Stimulated activated CD4-positive, alpha-beta T cell treated with anti-CD3 and anti-CD28 coated beads, Interleukin-12 subunit alpha, Interleukin-12 subunit beta, amount 100 ng/mL, for 48 hours (primary cell): Measurements from ENCODE around the gene RARG.
"Not testable (repeated sequence)": the region's sequence is repeated elsewhere in the genome, so short reads cannot be mapped to it uniquely, and the experiment has no call there.

Experiments used
- DNase-seq, 3 donors: peaks; one replicate each; pipeline ENCODE4 v3.0.0-alpha.2; 2020; ENCODE audit warnings: low read depth in 2 of 3, low spot score in 1 of 3

RARG gene

GRCh38 chr12:53173085-53173715, 58.8 kb downstream of the RARG start:
- DNase-seq: no peak

DNA sequence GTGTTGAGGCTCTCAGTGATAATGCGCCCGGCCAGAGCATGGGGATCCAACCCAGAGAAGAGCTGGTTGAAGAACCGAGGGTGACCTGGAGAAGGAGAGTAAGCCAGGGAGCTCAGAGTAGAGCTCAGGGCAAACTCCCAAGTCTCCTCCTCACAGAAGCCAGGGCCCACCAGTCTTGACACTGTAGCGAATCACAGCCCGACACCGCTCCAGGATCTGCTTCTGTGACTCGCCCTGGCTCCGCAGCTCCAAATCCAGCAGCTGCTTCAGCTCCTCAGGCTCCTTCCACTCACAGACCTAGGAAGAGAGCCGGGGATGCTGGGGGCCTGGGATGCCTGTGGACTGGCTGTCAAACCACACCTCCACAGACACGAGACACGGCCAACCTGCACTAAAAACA, 59.7 kb downstream of the RARG start:
- no peak for DNase-seq

DNA sequence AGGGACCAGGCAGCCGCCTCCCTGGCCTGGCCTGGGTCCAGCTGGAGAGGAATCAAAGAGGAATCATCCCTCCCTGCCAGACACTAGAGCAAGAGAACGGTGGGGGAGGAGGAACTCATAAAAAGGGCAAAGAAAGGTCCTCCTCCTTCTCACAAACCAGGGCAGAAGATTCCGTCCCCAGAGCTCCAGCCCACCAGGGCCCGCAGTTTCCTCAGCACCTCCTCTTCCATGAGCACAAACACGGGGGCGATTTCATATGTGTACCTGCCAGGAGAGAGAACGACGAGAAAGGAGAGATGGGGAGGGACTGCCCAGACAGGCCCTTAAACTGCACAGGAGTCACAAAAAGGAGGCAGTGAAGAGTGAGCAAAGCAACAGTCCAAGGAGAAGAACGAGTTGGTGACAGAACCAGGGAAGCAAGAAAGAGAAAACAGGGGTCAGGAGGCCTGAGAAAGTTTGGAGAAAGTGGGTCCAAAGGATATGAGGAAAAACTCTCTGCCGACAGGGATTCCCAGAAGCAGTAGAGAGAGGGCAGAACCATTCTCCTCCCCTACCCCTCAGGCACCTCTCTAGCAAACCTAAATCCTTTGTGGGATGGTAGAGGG, 60.2 kb downstream of the RARG start:
- DNase-seq: no peak

GRCh38 chr12:53170876-53171724, 60.9 kb downstream of the RARG start:
- DNase-seq: no peak

DNA sequence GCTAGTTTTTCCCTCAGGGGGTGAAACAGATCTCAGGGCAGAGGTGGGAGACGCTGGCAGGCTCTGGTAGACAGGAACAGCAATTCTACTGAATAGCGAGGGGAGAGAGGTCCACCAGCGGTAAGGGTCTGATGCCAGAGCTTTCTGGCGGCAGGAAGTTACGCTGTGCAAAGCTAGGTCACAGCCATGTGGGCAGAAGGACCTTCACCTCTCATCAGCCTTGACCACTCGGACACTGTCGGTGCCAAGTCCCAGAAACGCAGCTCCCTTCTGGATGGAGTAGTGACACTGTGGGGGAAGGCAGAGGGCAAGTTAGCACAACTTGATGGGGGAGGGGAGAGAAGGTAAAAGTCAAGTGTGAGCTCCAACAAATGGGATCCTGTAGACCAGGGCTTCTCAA, 61.8 kb downstream of the RARG start:
- DNase-seq: no peak

DNA sequence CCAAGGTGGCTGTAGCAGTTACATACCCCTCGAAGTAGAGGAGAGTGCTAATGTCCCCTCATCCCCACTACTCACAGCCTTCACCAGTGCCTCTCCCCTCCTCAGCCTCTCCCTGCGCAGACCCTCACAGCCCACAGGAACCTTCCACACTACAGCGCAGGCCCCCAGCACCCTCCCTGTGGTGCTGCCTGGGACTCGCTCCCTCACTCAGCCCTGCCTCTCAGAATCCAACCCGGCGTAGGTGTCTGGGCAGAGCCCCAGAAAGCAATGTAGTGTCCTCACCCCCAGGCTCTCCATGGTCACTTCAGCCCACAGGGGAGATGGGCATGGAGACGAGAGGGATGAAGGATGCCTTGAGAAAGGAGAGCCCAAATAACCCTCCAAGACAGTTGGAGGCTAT, 62.4 kb downstream of the RARG start:
- DNase-seq: no peak

DNA sequence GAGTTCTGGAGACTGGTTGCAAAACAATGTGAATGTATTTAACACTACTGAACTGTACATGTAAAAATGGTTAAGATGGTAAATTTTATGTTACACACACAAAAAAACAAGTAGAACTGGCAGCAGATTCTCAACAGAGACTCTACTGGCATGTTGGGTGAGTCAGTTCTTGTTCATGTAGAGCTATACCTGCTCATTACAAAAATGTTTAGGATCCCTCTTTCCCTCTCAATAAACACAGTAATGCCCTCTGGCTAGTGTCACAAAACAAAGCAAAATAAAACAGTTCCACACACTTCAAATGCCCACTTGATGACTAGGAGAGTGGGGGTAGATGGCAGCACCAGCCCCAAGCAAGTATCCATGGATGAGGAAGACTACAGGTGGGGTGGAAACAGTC, 65.2 kb downstream of the RARG start:
- DNase-seq: no peak

DNA sequence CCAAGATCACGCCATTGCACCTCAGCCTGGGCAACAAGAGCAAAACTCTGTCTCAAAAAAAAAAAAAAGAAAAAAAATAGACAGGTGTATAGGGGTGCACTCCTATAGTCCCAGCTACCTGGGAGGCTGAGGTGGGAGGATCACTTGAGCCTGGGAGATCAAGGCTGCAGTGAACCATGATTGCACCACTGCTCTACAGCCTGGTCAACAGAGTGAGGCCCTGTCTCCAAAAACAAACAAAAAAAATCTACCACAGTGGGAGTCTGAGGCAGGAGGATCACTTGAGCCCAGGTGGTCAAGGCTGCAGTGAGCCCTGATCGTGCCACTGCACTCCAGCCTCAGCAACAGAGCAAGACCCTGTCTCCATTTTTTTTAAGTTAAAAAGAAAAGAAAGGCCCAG, 69.0 kb downstream of the RARG start:
- DNase-seq: not testable (repeated sequence)

DNA sequence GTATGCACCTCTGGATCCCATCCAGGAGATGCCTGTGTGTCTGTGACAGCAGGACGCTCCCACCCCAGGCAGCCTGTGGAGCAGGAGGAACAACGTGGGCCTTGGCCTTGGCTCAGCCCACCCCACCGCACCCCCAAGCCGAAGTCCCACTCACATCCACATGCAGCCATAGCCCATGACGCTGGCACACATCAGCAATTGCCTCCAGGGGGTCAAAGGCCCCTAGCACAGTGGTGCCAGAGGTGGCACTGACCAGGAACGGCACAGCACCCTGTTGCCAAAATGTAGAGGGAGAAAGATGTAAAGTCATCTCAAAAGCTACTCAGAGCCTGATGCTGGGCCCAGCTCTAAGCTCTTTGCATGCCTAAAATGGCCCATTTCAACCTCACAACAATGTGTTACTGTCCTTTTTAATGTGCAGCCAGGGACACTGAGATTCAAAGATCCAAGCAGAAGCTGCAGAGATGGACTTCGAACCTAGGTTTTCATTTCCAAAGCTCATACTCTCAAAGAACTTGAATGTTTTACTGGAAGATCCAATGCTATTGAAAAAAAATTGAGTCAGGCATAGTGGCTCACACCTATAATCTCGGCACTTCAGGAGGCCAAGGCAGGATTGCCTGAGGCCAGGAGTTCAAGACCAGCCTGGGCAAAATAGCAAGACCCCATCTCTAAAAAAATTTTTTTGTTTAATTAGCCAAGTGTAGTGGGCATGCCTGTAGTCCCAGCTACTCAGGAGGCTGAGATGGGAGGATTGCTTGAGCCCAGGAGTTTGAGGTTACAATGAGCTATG, 70.7 kb downstream of the RARG start:
- DNase-seq: no peak

DNA sequence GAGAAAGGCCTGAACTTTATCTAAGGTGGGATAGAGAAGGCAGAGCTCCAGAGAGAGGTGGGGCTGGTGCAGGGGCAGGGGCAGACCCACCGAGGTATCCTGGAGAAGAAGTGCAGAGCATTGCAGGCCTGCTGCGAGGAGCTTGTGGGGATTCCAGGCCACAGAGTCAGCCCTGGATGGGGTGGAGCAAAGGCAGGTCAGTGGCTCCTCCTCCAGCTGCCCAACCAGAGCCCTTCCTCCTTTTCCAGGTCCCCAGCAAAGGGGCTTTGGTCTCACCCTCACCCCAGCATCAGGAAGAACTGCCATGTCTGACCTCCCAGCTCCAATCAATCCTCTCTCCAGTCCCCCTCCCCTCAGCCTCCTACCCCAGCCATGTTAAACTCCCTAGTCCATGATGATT, 71.3 kb downstream of the RARG start:
- no peak for DNase-seq
